ENCODE measurements around the gene GPLD1.
"Not testable (repeated sequence)": the region's sequence is repeated elsewhere in the genome, so short reads cannot be mapped to it uniquely, and the experiment has no call there.

GPLD1 gene

GRCh38 chr6:24408719-24409410 lies 80.5 kb downstream of the GPLD1 start:
- DNase-seq = no peak

- DNase-seq = no peak
Observed at GRCh38 chr6:24405262-24405661, 84.1 kb downstream of the GPLD1 start.

GRCh38 chr6:24403501-24403824 lies 85.9 kb downstream of the GPLD1 start:
- peak in 1 of 2 donors; percentile 4 for DNase-seq

- peak; percentile 46 to 76 for DNase-seq
Observed at GRCh38 chr6:24402697-24403500, 86.5 kb downstream of the GPLD1 start, which contains the start of gene MRS2. Gene MRS2 (plus strand): TSS chr6:24402936. CDS start chr6:24403047, 111 bp downstream.

GRCh38 chr6:24401458-24401857 lies 87.9 kb downstream of the GPLD1 start:
- no peak for DNase-seq

- DNase-seq = not testable (repeated sequence)
Observed at GRCh38 chr6:24400045-24401039, 89.0 kb downstream of the GPLD1 start.

GRCh38 chr6:24397631-24398030 lies 91.7 kb downstream of the GPLD1 start:
- DNase-seq = no peak

- no peak for DNase-seq
Observed at GRCh38 chr6:24396824-24397223, 92.6 kb downstream of the GPLD1 start.

GRCh38 chr6:24394780-24395437 lies 94.5 kb downstream of the GPLD1 start:
- peak in 1 of 2 donors; percentile 3 for DNase-seq

- DNase-seq = no peak
Observed at GRCh38 chr6:24394061-24394779, 95.2 kb downstream of the GPLD1 start.

- no peak for DNase-seq
Observed at GRCh38 chr6:24391756-24392405, 97.5 kb downstream of the GPLD1 start.

GRCh38 chr6:24391208-24391607 lies 98.2 kb downstream of the GPLD1 start:
- no peak for DNase-seq

- no peak for DNase-seq
Observed at GRCh38 chr6:24387818-24388217, 101.6 kb downstream of the GPLD1 start.

- no peak for DNase-seq
Observed at GRCh38 chr6:24385536-24386269, 103.7 kb downstream of the GPLD1 start.

GRCh38 chr6:24384369-24385130 lies 104.8 kb downstream of the GPLD1 start:
- not testable (repeated sequence) for DNase-seq

- not testable (repeated sequence) for DNase-seq
Observed at GRCh38 chr6:24382891-24383494, 106.4 kb downstream of the GPLD1 start.

GRCh38 chr6:24382220-24382540 lies 107.2 kb downstream of the GPLD1 start:
- no peak for DNase-seq

GRCh38 chr6:24381476-24382219 lies 107.7 kb downstream of the GPLD1 start:
- DNase-seq = no peak
